Measurements from ENCODE around the gene SIRPB2. TPM values are rescaled to one million over a fixed set of nuclear protein-coding genes. Genes with fewer than 3 reads are reported as not detected.

Gene SIRPB2
- total RNA-seq, 1 donor from 2014 or later: 8.6 TPM

DNA sequence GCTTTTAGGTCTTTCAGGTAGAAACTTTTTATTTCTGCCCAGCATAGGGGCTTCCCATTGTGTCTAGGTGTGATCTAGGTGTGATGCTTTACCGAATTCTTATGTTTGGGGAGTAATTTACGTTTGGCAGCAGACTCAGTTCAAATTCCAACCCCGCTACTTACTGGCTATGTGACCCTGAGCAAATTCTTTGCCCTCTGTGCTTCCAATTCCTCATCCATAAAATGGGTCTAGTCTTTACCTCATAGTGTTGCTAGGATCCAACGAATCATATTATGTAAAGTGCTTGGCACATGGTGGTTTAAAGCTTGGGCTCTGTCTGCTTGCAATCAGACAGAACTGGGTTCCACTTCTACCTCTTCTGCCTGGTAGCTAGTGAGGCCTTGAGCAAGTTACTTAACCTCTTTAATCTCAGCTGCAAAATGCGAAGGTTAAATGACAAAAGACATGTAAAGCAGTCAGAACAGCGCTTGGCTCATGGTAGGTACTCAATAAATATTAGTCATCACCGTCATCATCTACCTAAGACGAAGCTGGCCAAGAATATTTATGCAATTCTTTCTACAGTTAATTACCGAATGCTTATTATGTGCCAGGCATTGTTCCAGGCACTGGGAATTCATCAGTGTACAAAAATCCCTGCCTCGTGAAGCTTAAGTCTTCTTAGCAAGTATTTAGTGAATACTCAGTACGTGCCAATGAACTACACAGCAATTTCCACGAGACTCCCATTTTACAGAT, 25.6 kb downstream of the SIRPB2 start:
- intact Hi-C loops (cut with DNase I): loop anchor here (1.0 to 10.0 kb wide), 12 partner anchors 72 to 1189 kb away; partner anchors contain the start of genes FAM110A, FKBP1A, NOP56 and PSMF1
- TF ChIP-seq, protein P1, sequence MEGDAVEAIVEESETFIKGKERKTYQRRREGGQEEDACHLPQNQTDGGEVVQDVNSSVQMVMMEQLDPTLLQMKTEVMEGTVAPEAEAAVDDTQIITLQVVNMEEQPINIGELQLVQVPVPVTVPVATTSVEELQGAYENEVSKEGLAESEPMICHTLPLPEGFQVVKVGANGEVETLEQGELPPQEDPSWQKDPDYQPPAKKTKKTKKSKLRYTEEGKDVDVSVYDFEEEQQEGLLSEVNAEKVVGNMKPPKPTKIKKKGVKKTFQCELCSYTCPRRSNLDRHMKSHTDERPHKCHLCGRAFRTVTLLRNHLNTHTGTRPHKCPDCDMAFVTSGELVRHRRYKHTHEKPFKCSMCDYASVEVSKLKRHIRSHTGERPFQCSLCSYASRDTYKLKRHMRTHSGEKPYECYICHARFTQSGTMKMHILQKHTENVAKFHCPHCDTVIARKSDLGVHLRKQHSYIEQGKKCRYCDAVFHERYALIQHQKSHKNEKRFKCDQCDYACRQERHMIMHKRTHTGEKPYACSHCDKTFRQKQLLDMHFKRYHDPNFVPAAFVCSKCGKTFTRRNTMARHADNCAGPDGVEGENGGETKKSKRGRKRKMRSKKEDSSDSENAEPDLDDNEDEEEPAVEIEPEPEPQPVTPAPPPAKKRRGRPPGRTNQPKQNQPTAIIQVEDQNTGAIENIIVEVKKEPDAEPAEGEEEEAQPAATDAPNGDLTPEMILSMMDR (IDR thresholded peaks at IDR 0.05): no peak
- no peak for DNase-seq (ENCODE audit: low spot score in 2 of 2)
- Histone ChIP-seq H3K27me3 (no peaks in the 10 kb centered on the region), H3K27ac (peak overlapping the region; percentile 80), H3K4me3 (peak overlapping the region; percentile 67 to 81), H3K36me3 (peaks cover 3 to 33% of the 10 kb centered on the region in 2 donors), H3K4me1 (peaks cover 14 to 32% of the 10 kb centered on the region in 2 donors), H3K9me3 (no peaks in the 10 kb centered on the region)

DNA sequence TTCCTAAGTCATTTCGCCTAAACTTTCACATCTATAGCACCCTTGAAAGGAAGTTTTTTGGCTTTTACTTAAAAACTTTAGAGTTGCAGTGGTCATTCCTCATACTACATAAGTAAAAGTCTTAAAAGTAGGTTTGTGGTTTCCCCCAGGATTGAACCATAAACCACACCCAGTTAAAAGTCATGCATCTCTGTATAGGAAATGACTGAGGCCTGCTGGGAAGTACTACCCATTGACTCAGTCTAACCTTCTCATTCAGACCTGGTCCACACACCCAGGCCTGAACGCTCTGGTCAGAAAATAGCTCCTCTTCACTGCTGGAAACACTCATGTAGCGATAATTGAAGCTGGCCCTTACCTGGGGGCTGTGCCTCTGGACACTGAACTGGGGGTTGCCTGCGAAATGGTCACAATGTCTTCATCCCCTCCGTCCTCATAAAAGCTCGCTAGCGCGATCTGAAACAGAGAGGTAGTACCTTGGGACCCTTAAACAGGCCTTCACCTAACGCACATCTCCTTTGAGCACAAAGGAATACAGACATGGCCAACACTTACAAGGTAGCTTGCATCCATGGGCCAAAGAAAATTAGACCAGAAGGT, 27.1 kb downstream of the SIRPB2 start:
- DNase-seq (ENCODE audit: low spot score in 2 of 2): no peak
- Histone ChIP-seq H3K4me1 (peaks cover 10 to 19% of the 10 kb centered on the region in 2 donors), H3K36me3 (peaks cover 14 to 46% of the 10 kb centered on the region in 2 donors), H3K27ac (no peak overlapping the region), H3K4me3 (no peak overlapping the region), H3K9me3 (no peaks in the 10 kb centered on the region), H3K27me3 (no peaks in the 10 kb centered on the region)
- intact Hi-C loops (cut with DNase I): loop anchor here (10.0 kb wide), 3 partner anchors 341 to 1191 kb away; partner anchors contain the start of gene NOP56
- TF ChIP-seq, protein P1 (IDR thresholded peaks at IDR 0.05): no peak

DNA sequence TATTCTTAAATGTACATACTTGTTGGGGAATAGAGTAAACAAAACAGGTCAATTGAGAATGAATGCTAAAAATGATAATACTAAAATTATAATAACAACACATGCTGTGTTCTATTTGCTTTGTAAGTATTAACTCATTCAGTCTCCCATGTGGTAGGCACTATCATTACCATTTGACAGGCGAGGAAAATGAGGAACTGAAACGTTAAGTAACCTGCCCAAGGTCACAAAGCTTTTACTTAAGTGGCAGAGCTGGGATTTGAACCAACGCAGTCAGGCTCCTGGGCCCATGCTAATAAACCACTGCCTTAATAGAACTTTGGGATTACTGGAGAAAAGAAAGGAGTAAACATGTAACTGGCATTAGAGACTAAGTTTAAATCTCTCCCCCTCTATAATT, 28.4 kb downstream of the SIRPB2 start:
- no peaks in the 10 kb centered on the region for H3K27me3 ChIP-seq
- no peak overlapping the region for H3K27ac ChIP-seq
- TF ChIP-seq, protein P1 (IDR thresholded peaks at IDR 0.05): no peak
- no peak overlapping the region for H3K4me3 ChIP-seq
- intact Hi-C loops (cut with DNase I): loop anchor here (10.0 kb wide), 3 partner anchors 342 to 1192 kb away; partner anchors contain the start of gene NOP56
- H3K4me1 ChIP-seq: peaks cover 10 to 18% of the 10 kb centered on the region in 2 donors
- H3K36me3 ChIP-seq: peaks cover 17 to 55% of the 10 kb centered on the region in 2 donors
- DNase-seq (ENCODE audit: low spot score in 2 of 2): no peak
- H3K9me3 ChIP-seq: no peaks in the 10 kb centered on the region

DNA sequence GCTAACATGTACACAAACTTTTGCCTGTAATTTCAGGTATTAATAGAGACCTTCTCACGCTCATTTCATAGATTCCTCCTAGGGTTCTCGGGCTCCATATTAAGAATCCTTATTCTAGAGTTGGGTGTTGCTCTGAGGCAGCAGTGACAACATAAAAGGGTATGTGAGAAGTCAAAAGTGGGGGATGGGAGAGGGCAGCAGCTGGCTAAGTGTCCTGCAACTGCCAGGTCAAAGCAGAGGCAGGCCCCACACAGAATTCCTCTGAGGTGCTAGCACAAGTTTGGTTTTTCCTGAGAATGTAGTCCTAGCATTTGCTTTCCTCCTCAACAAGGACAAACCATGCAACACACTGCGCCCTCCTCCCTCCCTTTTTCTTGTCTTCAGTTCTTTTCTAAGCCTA, 29.2 kb downstream of the SIRPB2 start:
- Histone ChIP-seq H3K36me3 (peaks cover 20 to 63% of the 10 kb centered on the region in 2 donors), H3K4me3 (no peak overlapping the region), H3K4me1 (peaks cover 10 to 16% of the 10 kb centered on the region in 2 donors), H3K9me3 (no peaks in the 10 kb centered on the region), H3K27me3 (no peaks in the 10 kb centered on the region), H3K27ac (no peak overlapping the region)
- no peak for DNase-seq (ENCODE audit: low spot score in 2 of 2)
- TF ChIP-seq, protein P1 (IDR thresholded peaks at IDR 0.05): no peak
- intact Hi-C loops (cut with DNase I): loop anchor here (10.0 kb wide), 3 partner anchors 343 to 1193 kb away; partner anchors contain the start of gene NOP56

DNA sequence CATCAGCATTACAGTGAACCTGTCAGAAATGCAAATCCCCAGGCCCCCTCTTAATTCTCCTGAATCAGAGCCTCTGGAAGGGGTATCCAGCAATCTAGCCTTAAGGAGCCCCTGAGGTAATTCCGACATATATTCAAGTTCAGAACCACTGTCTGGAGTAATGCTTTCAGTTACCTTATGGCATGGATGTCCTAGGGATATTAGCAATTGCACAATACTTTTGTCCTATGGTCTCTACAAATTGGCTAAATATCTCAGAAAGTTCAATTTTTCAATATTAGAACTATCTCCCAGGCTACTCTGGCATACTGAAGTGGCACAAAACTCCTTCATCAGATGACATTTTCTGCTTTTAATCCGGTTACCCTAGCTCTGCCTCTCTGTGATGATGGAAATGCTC, 30.9 kb downstream of the SIRPB2 start:
- H3K27me3 ChIP-seq: no peaks in the 10 kb centered on the region
- intact Hi-C loops (cut with DNase I): loop anchor here (10.0 kb wide), 3 partner anchors 345 to 1195 kb away; partner anchors contain the start of gene NOP56
- no peak overlapping the region for H3K27ac ChIP-seq
- no peak for DNase-seq (ENCODE audit: low spot score in 2 of 2)
- peaks cover 5 to 8% of the 10 kb centered on the region in 2 donors for H3K4me1 ChIP-seq
- TF ChIP-seq, protein P1 (IDR thresholded peaks at IDR 0.05): no peak
- H3K36me3 ChIP-seq: peaks cover 29 to 79% of the 10 kb centered on the region in 2 donors
- H3K9me3 ChIP-seq: no peaks in the 10 kb centered on the region
- no peak overlapping the region for H3K4me3 ChIP-seq
